H9 (cell line): Measurements from ENCODE around the gene CYTH4. TPM values are rescaled to one million over a fixed set of nuclear protein-coding genes. Genes with fewer than 3 reads are reported as not detected.

ENCODE experiments used
- DNase-seq: peaks from one replicate; pipeline ENCODE4 v3.0.0-alpha.2; 2017
- H2AFZ ChIP-seq: one replicate; pipeline ENCODE4 v1.6.1; 2013; ENCODE audit warnings: mild to moderate bottlenecking, low read length, control low read depth, moderate library complexity
- H2AK5ac ChIP-seq: 2 replicates; pipeline ENCODE4 v1.6.1; 2013; ENCODE audit warnings: low read length, control low read depth, mixed read lengths; ENCODE audit not compliant: insufficient read length
- H2BK120ac ChIP-seq: one replicate; pipeline ENCODE4 v1.6.1; 2013; ENCODE audit warnings: low read depth, mild to moderate bottlenecking, low read length, control low read depth, inconsistent platforms; ENCODE audit not compliant: poor library complexity, severe bottlenecking
- H2BK12ac ChIP-seq: 2 replicates; pipeline ENCODE4 v1.6.1; 2013; ENCODE audit warnings: low read length, control low read depth, mixed read lengths, low read depth; ENCODE audit not compliant: insufficient read length
- H2BK15ac ChIP-seq: 2 replicates; pipeline ENCODE4 v1.6.1; 2013; ENCODE audit warnings: low read depth, low read length, control low read depth
- H2BK20ac ChIP-seq: one replicate; pipeline ENCODE4 v1.6.1; 2013; ENCODE audit warnings: low read depth, mild to moderate bottlenecking, low read length, control low read depth, inconsistent platforms; ENCODE audit not compliant: poor library complexity, severe bottlenecking
- H2BK5ac ChIP-seq: 2 replicates; pipeline ENCODE4 v1.6.1; 2013; ENCODE audit warnings: low read length, control low read depth, mixed read lengths; ENCODE audit not compliant: insufficient read length
- H3K14ac ChIP-seq: 2 replicates; pipeline ENCODE4 v1.6.1; 2013; ENCODE audit warnings: low read length, control low read depth; ENCODE audit not compliant: insufficient read depth
- H3K18ac ChIP-seq: 2 replicates; pipeline ENCODE4 v1.6.1; 2013; ENCODE audit warnings: low read depth, mild to moderate bottlenecking, mixed read lengths, low read length, control low read depth; ENCODE audit not compliant: insufficient read length
- H3K23ac ChIP-seq: 2 replicates; pipeline ENCODE4 v1.6.1; 2013; ENCODE audit warnings: low read length, control low read depth, mixed read lengths, low read depth; ENCODE audit not compliant: insufficient read length
- H3K23me2 ChIP-seq: 2 replicates; pipeline ENCODE4 v1.6.1; 2013; ENCODE audit warnings: low read depth, mild to moderate bottlenecking, mixed read lengths, low read length, control low read depth; ENCODE audit not compliant: insufficient read length, poor library complexity, severe bottlenecking
- H3K27ac ChIP-seq: 2 replicates; pipeline ENCODE4 v1.5.1; 2013; ENCODE audit warnings: low read length, control low read depth, mixed read lengths, low read depth; ENCODE audit not compliant: insufficient read length
- H3K27me3 ChIP-seq: 2 replicates; pipeline ENCODE4 v1.6.1; 2013; ENCODE audit warnings: low read length, control low read depth, inconsistent platforms; ENCODE audit not compliant: insufficient read depth
- H3K4ac ChIP-seq: 2 replicates; pipeline ENCODE4 v1.6.1; 2013; ENCODE audit warnings: low read depth, mild to moderate bottlenecking, control low read depth, inconsistent platforms, low read length, moderate library complexity
- H3K4me1 ChIP-seq: 2 replicates; pipeline ENCODE4 v1.6.1; 2013; ENCODE audit warnings: low read length, control low read depth, inconsistent platforms; ENCODE audit not compliant: insufficient read depth
- H3K4me2 ChIP-seq: 2 replicates; pipeline ENCODE4 v1.6.1; 2013; ENCODE audit warnings: low read length, control low read depth, mixed read lengths; ENCODE audit not compliant: insufficient read length, insufficient read depth
- H3K56ac ChIP-seq: 2 replicates; pipeline ENCODE4 v1.6.1; 2013; ENCODE audit warnings: low read depth, mild to moderate bottlenecking, mixed read lengths, low read length, control low read depth; ENCODE audit not compliant: insufficient read length
- H3K79me1 ChIP-seq: 2 replicates; pipeline ENCODE4 v1.6.1; 2013; ENCODE audit warnings: low read depth, mild to moderate bottlenecking, moderate library complexity, low read length, control low read depth, inconsistent platforms; ENCODE audit not compliant: insufficient read depth, poor library complexity, severe bottlenecking
- H3K79me2 ChIP-seq: 2 replicates; pipeline ENCODE4 v1.6.1; 2013; ENCODE audit warnings: low read length, control low read depth, inconsistent platforms; ENCODE audit not compliant: insufficient read depth
- H3K9ac ChIP-seq: 2 replicates; pipeline ENCODE4 v1.6.1; 2013; ENCODE audit warnings: low read length, control low read depth, mixed read lengths; ENCODE audit not compliant: insufficient read length; ENCODE audit errors: extremely low read depth
- H3K9me3 ChIP-seq: one replicate; pipeline ENCODE4 v1.6.1; 2013; ENCODE audit warnings: low read depth, low read length, inconsistent platforms; ENCODE audit not compliant: control insufficient read depth
- H3T11ph ChIP-seq: one replicate; pipeline ENCODE4 v1.6.1; 2013; ENCODE audit warnings: mild to moderate bottlenecking, low read length, control low read depth, inconsistent platforms
- H4K20me1 ChIP-seq: one replicate; pipeline ENCODE4 v1.6.1; 2013; ENCODE audit not compliant: control insufficient read depth, insufficient read length, insufficient read depth
- H4K5ac ChIP-seq: 2 replicates; pipeline ENCODE4 v1.6.1; 2013; ENCODE audit warnings: low read depth, mild to moderate bottlenecking, mixed read lengths, low read length, control low read depth; ENCODE audit not compliant: insufficient read length
- H4K8ac ChIP-seq: replicated peaks from 2 replicates; pipeline ENCODE4 v1.6.1; 2013; ENCODE audit warnings: low read length, control low read depth, mixed read lengths, low read depth; ENCODE audit not compliant: insufficient read length
- H4K91ac ChIP-seq: 2 replicates; pipeline ENCODE4 v1.6.1; 2013; ENCODE audit warnings: low read depth, mild to moderate bottlenecking, moderate library complexity, mixed read lengths, low read length, control low read depth; ENCODE audit not compliant: insufficient read length
- H3K27ac Mint-ChIP-seq, 3 experiments: 2 replicates in 2 of 3; 3 replicates in 1 of 3; pipeline ENCODE4 v1.8.0; 2020 to 2021; ENCODE audit warnings: mixed read lengths in 3 of 3, mild to moderate bottlenecking in 1 of 3, moderate library complexity in 1 of 3
- H3K27me3 Mint-ChIP-seq: 2 replicates; pipeline ENCODE4 v1.8.0; 2021; ENCODE audit warnings: low read depth, mild to moderate bottlenecking, moderate library complexity, mixed read lengths
- H3K36me3 Mint-ChIP-seq, 3 experiments: 2 replicates in 2 of 3; 3 replicates in 1 of 3; pipeline ENCODE4 v1.8.0; 2020 to 2021; ENCODE audit warnings: low read depth in 3 of 3, mixed read lengths in 3 of 3; ENCODE audit not compliant: insufficient read depth in 1 of 3
- H3K4me1 Mint-ChIP-seq, 2 experiments: 2 replicates each; pipeline ENCODE4 v1.8.0; 2020; ENCODE audit warnings: mixed read lengths in 2 of 2
- H3K4me3 Mint-ChIP-seq, 2 experiments: 2 replicates in 1 of 2; 3 replicates in 1 of 2; pipeline ENCODE4 v1.8.0; 2020 to 2021; ENCODE audit warnings: mild to moderate bottlenecking in 2 of 2, mixed read lengths in 2 of 2, moderate library complexity in 1 of 2
- H3K9me3 Mint-ChIP-seq, 2 experiments: 2 replicates in 1 of 2; 3 replicates in 1 of 2; pipeline ENCODE4 v1.8.0; 2020; ENCODE audit warnings: mild to moderate bottlenecking in 2 of 2, mixed read lengths in 2 of 2, moderate library complexity in 1 of 2
- CTCF ChIP-seq: fragments of 200-600 bp; sonication (generic); conservative IDR thresholded peaks from 3 replicates; pipeline ENCODE4 v1.8.0; 2021; ENCODE audit warnings: antibody characterized with exemption, mild to moderate bottlenecking
- WGBS: extraction: QIAGEN DNeasy Blood & Tissue Kit; methylation state at CpG from one replicate; pipeline ENCODE4 v1.1.7; 2013; ENCODE audit warnings: missing lambda C conversion rate, low lambda C conversion rate, mixed read lengths; ENCODE audit not compliant: insufficient read length; ENCODE audit errors: extremely low coverage; 5-methylcytosine and 5-hydroxymethylcytosine counted together
- total RNA-seq: library from RNA; stranded (reverse); gene quantifications from 2 replicates; pipeline ENCODE4 v1.2.1, GENCODE V29; 2021

Gene CYTH4
- total RNA-seq, 1 experiment from 2014 or later, result not detected

DNA sequence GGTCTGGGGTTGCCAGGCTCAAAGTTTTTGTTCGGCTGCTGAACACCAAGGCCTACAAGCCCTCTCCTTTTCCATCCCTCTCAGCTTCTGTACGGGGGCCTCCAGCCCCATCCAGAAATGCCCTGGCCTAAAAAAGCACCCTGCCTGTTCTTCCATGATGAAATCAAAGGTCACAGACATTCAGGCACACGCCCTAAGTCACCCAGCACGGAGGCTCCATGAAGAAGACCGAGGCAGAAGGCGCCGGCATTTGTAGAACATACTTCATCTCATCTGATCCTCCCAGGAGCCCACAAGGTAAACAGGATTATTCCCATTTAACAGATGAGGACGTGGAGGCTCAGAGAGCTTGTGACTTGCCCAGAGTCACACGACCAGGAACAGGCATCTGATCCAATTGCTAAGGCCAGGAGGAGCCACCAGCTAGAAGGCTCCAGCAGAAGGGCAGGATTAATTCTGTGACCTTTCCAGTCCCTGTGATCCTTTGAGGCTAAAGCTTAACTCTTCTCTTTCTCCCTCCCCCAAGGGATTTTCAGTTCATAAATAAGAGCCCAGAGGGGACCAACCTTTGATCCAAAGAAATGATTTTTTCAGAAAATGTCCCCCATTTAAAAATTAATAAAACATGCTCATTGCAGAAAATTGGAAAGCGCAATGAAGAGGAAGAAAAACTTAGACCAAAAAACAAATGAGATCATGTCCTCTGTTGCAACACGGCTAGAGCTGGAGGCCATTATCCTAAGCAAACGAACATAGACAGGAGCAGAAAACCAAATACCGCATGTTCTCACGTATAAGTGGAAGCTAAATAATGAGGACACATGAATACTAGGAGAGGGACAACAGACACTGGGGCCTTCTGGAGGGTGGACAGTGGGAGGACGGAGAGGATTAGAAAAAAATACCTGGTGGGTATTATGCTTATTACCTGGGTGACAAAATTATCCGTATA, 38.7 kb downstream of the CYTH4 start:
- H3K27ac ChIP-seq, result no peak overlapping the region
- no peak overlapping the region for H3K14ac ChIP-seq
- no peak overlapping the region for H3K4ac ChIP-seq
- H3K56ac ChIP-seq, result no peak overlapping the region
- H3K9me3 ChIP-seq, result no peaks in the 10 kb centered on the region
- no peaks in the 10 kb centered on the region for H3K79me1 ChIP-seq
- Mint-ChIP-seq H3K27me3 (peaks cover 63% of the 10 kb centered on the region), H3K36me3 (no peaks in the 10 kb centered on the region), H3K4me1 (peaks cover 19 to 26% of the 10 kb centered on the region in 2 experiments), H3K9me3 (no peaks in the 10 kb centered on the region; a peak in 1 of 5 replicates), H3K27ac (no peak overlapping the region), H3K4me3 (no peak overlapping the region)
- no peaks in the 10 kb centered on the region for H3K23me2 ChIP-seq
- H3K79me2 ChIP-seq, result no peaks in the 10 kb centered on the region
- H2AK5ac ChIP-seq, result no peak overlapping the region
- no peak overlapping the region for H2BK15ac ChIP-seq
- no peak overlapping the region for H2BK5ac ChIP-seq
- H4K8ac ChIP-seq, result no peak overlapping the region
- no peak overlapping the region for H4K91ac ChIP-seq
- H3K9ac ChIP-seq, result no peak overlapping the region
- no peak overlapping the region for H3T11ph ChIP-seq
- H3K18ac ChIP-seq, result no peak overlapping the region
- H2BK20ac ChIP-seq, result no peak overlapping the region
- H2BK12ac ChIP-seq, result no peak overlapping the region
- H3K4me2 ChIP-seq, result no peak overlapping the region
- no peak for TF ChIP-seq CTCF
- H4K20me1 ChIP-seq, result no peaks in the 10 kb centered on the region
- H3K4me1 ChIP-seq, result no peaks in the 10 kb centered on the region; the same call in 1 of the 2 replicates
- H2AFZ ChIP-seq, result no peak overlapping the region
- WGBS, result no CpG with 5 or more reads among the region's 16 CpGs
- no peaks in the 10 kb centered on the region; the same call in 1 of the 2 replicates for H3K27me3 ChIP-seq
- H2BK120ac ChIP-seq, result no peak overlapping the region
- no peak overlapping the region for H3K23ac ChIP-seq
- no peak overlapping the region for H4K5ac ChIP-seq
- DNase-seq, result no peak
